Measurements from ENCODE around the gene PGAM5.

GRCh38 chr12:132739600-132740312 lies 29.1 kb downstream of the PGAM5 start:
- TF ChIP-seq CTCF (IDR thresholded peaks at IDR 0.05; ENCODE audit: poor library complexity, severe bottlenecking) (no peak), REST (IDR thresholded peaks at IDR 0.05; ENCODE audit: borderline replicate concordance) (no peak), POLR2AphosphoS5 (IDR thresholded peaks at IDR 0.05) (no peak), RAD21 (conservative IDR thresholded peaks at IDR 0.05) (no peak), EZH2 (IDR thresholded peaks at IDR 0.05; ENCODE audit: borderline replicate concordance, insufficient read depth, low read length, poor library complexity, severe bottlenecking) (no peak)
